HG02870 (cell line): Measurements from ENCODE around the gene UBE2U.
"Not testable (repeated sequence)": the region's sequence is repeated elsewhere in the genome, so short reads cannot be mapped to it uniquely, and the experiment has no call there.

Source experiments
- ATAC-seq: cut with Tn5 transposase; IDR thresholded peaks from one replicate; pipeline ENCODE4 v1.9.1; 2021; ENCODE audit warnings: mild to moderate bottlenecking, moderate library complexity; ENCODE audit not compliant: unreplicated experiment

The UBE2U gene

DNA sequence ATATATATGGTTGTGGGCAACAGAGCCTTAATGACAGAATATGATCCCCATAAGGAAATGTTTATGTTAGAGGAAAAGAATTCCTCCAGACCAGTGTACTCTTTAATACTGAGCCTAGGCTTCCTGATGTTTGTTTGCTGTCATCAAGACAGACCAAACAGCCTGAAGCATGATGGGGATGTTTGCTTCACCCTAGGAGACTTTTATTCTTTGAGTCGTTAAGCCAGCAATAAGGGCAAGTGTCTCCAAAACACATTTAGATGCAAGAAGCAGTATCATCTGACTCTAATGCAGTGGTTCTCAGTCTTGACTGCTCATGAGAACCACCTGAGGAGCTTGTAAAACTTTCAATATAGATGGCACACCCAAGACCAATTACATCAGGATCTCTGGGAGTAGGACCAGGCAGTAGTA lies 33.1 kb downstream of the UBE2U start:
- no peak for ATAC-seq

DNA sequence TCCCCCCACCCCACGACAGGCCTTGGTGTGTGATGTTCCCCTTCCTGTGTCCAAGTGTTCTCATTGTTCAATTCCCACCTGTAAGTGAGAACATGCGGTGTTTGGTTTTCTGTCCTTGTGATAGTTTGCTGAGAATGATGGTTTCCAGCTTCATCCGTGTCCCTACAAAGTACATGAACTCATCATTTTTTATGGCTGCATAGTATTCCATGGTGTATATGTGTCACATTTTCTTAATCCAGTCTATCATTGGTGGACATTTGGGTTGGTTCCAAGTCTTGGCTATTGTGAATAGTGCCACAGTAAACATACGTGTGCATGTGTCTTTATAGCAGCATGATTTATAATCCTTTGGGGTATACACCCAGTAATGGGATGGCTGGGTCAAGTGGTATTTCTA lies 36.1 kb downstream of the UBE2U start:
- not testable (repeated sequence) for ATAC-seq

DNA sequence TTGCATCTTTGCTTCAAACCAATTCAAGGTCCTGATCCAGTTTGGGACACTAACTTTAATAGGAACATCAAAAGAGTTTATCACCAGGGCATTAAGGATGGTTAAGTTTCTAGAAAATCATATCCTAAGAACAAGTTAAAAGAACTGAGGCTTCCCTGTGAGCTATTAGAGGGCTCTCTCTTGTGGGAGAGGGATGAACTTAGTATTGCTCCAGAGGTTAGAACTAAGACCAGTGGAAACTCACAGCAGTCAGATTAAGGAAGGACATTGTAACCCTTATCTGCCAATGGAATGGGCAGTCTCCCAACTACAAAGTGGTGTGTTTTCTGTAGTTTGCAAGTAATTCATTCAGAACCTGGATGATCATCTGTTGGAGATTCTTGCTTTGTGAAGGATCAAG lies 36.8 kb downstream of the UBE2U start:
- ATAC-seq = no peak

DNA sequence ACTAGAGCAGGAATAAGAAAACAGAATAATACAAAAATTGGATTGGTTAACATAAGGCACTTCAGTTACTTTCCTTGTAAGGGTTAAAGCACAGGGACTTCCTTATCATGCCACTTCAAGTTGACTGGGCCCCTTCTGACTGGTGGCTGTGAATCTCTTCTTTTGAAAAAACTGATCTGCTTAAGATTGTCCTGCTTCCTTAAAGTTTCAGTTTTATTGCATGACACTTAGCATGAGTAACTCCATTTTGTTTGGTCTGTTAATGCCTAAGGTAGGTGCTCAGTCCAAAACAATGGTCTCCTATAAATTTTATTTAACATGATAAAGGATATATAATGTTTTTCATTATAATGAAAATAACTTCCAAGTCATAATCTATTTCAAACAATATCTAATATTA lies 37.6 kb downstream of the UBE2U start:
- ATAC-seq = no peak

DNA sequence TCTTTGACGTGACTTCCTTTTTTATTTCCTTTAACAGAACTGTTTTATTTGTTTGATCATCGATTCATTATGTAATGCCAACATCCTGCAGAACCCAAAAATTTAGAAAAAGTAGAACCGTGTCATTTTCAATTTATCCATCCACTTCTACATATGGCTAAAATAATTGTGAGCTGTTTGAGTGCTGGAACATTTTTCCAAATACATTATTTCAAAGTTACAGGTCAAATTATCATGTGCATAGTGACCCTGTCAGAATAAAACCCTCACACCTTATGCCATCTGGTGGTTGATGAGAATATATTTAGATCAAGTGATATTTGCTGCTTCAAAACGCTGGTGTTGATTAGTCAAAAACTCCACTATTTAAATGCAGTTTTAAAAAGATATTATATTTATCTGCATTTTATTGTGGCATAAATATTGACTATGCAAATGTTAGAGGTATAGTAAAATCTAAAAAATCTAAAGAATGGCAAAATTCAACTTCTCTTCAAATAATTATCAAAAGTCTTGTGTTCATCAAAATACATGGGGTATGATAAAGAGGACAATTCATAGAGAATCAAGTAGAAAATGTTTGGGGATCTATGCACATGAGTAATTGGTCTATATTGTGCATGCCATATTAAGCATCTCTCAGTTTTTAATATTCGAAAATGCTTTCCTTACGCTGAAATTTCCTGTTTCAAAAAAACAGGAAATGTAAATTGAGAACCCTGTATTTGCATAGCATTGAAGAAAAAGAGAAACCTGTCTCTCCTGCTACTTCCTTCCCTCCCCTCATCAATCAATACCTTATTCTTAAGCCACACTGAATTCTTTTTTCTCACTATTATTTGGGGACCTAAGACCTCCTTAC lies 39.7 kb downstream of the UBE2U start:
- ATAC-seq = no peak

DNA sequence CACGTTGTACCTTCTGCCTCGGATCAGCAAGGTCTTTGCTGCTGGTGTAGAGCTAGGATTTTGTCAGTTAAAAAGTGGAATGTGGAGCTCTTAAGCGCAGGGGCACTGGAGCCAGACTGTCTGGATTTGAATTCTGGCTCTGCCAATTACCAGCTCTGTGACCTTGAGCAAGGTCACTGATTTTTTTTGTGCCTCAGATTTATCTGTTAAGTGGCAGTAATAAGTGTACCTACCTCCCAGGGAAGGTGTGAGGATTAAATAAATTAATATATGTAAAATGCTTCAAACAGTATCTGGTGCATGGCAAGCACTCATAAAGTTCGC lies 40.3 kb downstream of the UBE2U start:
- no peak for ATAC-seq

DNA sequence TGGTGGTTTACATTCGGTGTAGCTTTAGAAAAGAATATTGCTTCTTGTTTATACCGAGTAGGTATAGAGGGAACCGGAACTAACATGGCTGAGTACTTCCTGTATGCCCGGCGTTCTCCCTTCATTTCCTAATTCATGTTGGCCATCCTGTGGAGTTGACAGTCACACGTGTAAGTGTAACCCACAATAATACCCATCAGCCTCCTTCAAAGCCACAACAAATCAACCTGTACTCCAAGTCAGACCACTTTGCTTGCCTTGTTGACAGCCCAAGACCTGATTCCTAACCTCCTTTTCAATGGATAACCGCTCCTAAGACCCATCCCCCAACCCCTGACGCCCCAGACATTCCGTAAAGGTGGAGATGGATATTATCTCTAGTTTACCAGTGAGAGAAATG lies 42.1 kb downstream of the UBE2U start:
- ATAC-seq = no peak

DNA sequence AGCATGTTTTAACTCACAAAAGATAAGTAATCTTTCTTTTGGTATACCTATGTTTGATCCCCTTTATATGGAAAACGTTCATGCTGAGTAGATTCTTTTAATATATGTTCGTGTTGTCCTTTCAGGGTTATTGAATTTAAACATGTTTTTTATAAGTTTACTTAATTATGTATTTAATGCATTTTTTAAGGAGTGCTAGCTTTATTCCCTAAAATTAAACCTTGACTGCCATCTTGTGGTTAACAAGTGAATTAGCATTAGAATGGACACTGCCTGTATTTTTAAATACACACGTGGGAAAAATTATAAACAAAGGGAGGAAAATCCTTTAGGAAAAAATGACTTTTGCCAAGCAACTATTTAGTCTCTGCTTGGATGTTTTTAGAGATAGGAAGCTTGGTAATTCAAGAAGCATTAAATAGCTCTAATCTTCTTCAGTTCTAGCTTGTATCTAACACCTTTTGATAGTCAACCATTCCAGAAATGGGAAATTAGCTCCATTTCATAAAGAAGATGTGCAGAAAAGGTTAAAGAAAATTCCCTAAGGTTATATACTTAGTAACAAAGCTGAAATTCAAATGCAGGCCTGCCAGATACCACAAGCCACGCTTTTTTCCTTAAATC lies 43.0 kb downstream of the UBE2U start:
- ATAC-seq = no peak

DNA sequence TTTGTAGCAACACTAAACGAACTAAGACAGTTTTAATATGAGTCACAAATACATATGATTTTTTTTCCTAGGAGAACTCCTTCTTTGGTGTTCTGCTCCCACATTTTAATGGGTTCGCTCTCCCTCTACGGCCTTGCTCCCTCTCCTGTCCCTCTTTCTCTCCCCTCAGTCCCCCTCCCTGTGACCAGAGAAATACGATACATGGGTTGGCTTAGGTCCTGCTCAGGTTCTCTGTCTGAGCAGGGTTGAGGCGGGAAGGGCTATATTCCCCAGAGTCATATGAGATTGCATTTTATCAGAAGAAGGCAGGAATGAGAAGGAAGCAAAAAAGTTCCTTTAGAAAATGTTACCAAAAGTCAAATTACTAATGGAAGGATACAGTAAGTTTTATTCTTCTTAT lies 44.6 kb downstream of the UBE2U start:
- ATAC-seq = no peak

DNA sequence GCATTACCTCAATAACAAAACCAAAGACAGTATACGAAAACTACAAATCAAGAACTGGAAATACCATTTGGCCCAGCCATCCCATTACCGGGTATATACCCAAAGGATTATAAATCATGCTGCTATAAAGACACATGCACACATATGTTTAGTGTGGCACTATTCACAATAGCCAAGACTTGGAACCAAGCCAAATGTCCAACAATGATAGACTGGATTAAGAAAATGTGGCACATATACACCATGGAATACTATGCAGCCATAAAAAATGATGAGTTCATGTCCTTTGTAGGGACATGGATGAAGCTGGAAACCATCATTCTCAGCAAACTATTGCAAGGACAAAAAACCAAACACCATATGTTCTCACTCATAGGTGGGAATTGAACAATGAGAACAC lies 47.0 kb downstream of the UBE2U start:
- ATAC-seq = not testable (repeated sequence)

DNA sequence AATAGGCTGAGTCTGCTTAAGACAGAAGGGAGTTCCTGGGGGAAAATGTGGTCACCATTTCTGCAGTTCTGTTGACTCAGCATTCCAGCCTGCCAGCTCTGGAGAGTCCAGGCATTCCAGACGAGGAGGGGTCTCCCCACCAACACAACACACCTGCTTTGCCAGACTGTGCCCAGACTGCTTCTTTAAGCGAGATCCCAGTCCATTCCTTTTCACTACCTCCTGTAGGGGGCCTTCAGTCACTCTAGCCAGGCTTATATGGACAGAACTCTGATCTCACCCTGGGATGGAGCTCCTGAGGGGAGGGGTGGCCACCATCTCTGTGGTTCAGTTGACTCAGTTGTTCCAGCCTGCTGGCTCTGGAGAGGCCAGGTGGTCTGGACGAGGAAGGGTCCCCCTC lies 48.5 kb downstream of the UBE2U start:
- ATAC-seq = no peak

DNA sequence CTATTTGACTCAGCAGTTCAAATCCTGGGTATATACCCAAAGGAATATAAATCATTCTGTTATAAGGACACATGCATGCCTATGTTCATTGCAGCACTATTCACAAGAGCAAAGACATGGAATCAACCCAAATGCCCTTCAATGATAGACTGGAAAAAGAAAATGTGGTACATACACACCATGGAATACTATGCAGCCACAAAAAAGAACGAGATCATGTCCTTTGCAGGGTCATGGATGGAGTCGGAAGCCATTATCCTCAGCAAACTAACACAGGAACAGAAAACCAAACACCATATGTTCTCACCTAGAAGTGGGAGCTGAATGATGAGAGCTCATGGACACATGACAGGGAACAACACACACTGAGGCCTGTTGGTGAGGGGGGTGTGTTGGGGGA lies 53.8 kb downstream of the UBE2U start:
- not testable (repeated sequence) for ATAC-seq

DNA sequence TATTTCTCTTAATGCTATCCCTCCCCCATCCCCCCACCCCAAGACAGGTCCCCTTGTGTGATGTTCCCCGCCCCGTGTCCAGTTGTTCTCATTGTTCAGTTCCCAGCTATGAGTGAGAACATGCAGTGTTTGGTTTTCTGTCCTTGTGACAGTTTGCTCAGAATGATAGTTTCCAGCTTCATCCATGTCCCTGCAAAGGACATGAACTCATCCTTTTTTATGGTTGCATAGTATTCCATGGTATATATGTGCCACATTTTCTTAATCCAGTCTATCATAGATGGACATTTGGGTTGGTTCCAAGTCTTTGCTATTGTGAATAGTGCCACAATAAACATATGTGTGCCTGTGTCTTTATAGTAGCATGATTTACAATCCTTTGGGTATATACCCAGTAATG lies 55.0 kb downstream of the UBE2U start:
- not testable (repeated sequence) for ATAC-seq

DNA sequence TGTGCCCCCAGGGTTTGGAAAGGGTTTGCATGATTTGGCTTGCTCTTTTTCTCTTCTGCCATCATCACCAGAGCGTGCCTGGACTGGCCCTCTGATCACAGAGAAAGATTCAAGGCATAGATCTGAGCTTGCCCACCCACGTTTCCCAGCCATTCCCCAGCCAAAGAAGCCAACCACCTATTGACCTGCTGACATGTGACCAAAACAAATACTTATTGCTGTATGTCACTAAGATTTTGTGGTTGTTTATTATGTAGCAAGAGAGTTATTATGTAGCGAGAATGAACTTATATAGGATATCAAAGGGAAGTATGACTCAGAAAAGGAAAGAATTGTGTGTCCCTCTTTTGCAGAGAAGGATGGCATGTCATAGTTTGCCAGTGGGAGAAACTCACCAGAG lies 59.9 kb downstream of the UBE2U start:
- ATAC-seq = no peak

DNA sequence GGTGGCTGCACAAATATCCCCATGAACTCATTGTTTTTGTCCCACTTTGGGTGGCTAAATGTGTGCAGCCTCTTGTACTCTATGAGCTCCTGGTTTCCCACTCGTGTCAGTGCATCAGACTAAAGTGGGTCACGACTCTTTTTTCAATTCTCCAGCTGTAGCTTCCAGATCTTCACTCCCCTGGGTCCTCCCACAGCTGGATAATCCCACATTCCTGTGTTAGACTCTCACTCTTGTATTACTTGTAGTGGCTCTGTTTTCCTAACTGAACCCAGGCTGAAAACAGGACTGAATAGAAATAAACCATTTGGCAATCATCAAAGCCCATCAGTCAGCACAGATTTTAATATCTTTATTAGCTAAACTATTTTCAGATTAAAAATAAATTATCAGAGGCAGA lies 60.4 kb downstream of the UBE2U start:
- no peak for ATAC-seq

DNA sequence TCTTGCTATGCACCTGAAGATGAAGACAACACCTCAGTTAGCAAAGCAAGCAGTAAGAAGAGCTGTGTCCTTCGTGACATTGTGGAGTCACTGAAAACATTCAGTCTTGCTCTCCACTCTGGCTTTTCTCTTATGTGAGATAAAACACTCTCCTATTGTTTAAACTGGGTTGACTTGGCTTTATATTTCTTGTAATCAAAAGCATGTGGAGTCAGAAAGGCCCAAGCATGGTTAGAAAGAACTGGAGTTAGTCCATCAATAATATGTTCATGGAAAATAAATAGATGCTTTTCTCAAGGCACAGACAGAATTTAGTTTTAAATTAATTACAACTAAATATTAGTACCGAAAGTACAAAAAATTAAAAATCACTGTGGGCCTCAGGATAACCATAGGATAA lies 61.7 kb downstream of the UBE2U start:
- ATAC-seq = no peak

DNA sequence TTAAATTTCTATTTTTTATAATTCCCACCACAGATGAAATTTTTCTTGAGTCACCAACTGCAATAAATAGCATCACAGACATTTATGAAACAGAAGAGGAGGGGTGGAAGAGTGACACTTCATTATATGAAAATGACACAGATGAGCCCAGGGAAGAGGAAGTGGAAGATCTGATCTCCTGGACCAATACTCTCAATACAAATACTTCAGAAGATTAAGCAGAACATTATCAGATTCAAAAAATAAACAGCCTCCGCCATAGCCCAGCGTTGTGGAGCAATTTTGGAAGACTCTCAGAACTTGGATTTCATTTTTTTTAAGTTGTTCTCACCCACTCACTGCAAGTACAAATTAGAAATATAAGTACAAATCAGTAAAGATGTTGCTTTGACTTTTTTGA lies 63.6 kb downstream of the UBE2U start:
- ATAC-seq = no peak

DNA sequence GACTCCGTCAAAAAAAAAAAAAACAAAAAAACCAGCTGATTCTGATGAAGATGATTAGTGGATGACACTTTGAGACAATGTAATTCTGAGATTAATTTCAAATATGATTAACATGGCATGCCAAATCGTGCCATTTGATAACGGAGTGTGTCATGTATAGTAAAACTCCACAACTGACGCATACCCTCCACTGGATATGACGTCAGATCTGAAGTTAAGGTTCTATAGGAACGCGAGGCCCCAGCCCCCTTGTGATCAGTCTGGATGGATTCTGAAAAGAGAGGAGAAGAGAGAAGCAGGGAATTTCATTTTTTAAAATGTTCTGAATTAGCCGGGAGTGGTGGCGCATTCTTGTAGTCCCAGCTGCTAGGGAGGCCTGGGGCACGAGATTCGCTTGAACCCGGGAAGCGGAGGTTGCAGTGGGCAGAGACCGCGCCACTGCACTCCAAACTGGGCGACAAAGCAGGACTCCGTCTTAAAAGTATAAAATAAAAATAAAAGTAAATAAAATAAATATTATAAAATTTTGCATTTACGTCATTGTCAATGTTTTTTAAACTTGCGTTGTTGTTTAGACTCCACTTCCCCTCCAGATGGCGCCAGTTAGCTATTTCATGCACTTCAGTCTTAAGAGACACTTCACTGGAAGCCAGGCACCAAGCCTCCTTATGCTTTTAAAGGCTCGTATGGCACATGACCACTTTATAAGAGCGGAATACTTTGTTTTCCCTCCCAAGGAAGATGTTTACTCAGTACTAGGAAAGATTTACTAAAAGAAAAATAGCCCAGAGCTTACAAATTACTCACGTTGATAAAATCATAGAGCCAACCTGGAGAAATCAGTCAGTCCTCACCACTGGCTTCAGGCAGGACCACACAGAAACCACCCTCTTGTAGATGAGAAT lies 65.5 kb downstream of the UBE2U start:
- ATAC-seq = no peak

DNA sequence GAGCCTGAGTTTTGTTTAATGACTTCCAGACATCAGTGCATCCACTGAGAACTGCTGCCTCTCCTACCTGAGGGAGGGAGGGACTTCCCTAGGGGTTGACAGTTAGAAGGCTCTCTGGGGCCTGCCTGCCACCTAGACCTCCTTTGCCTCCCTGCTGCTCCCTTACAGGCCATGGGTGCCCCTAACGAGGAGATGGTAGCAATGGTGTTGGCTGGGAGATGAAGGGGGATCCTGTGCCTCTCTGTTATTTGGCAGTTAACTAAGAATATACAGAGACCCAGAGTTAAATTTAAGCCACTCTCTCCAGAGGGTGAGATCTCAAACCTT lies 66.1 kb downstream of the UBE2U start:
- no peak for ATAC-seq

DNA sequence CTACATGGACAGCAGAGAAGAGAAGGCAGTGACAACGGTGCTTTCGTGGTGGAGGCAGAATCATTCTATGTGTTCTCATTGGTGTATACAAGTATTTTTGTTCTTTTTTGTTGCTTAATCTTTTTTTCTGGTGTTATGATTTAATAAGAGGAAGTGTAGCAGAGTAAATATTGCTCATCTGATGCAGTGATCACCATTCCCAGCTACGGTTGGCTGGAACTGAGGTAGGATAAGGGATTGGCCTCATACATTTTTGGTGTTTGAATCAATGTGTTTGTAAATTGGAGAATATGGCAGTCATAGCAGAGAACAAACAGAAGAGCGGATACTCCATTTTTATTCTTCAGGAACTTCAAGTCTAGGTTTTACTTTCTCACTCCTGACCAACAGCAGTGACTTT lies 76.6 kb downstream of the UBE2U start:
- no peak for ATAC-seq

DNA sequence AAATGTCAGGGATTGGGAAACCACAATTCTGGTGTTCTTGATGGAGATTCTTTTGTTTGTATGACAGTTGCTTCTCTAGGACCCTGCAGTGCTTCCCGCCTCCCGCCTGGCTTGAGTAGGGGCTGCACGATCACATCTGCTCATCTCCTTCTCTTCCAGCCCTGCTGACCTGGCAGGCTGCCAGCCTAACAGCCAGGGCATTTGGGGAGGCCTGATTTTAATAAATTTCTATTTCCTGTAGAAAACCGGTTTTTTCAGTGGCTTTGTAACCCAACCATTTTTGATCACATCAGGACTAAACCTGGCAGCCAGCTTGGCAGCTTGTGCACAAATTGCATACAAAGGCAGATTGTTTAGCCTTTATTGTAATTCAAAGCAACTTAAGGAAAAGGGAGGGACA lies 78.9 kb downstream of the UBE2U start:
- no peak for ATAC-seq

DNA sequence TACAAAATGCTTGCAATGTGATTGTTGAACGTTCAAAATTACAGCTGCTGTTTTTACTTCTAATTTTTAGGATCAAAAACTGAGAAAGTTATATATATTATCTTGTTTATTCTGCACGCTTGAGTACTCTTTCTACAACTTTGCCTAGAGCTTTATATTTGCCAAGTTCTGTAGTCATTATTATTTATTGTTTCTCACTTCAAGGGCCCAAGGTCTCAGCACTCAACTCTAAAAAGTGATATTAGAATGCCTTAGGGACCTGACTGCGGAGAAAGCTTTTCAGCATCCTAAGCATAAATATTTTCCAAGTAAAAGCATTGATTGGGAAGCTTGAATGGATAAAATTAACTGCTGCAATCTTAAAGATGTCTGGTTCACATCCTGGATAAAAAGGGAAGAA lies 83.6 kb downstream of the UBE2U start:
- no peak for ATAC-seq
